Calu3 (cell line): ENCODE measurements around the gene VARS2. TPM values are rescaled to one million over a fixed set of nuclear protein-coding genes. Genes with fewer than 3 reads are reported as not detected.

Source experiments
- BruUV-seq: library from RNA; stranded (reverse); fragments of 400-500 nt; replicated peaks from 2 replicates; lab custom pipeline; 2021; lab: Mats Ljungman, UMichigan
- CTCF ChIA-PET: fragments of 300-600 bp; sonication (Branson Sonifier 250); formaldehyde crosslinking; loops from one replicate; lab custom pipeline; 2022; ENCODE audit warnings: antibody characterized with exemption; lab: Charles Lee
- DNase-seq: peaks from one replicate; pipeline ENCODE4 v3.0.0; 2022
- H3K27ac Mint-ChIP-seq: one replicate; pipeline ENCODE4 v1.8.0; 2022; ENCODE audit warnings: mixed read lengths; ENCODE audit not compliant: unreplicated experiment
- H3K27me3 Mint-ChIP-seq: one replicate; pipeline ENCODE4 v1.8.0; 2022; ENCODE audit warnings: mixed read lengths; ENCODE audit not compliant: unreplicated experiment
- H3K36me3 Mint-ChIP-seq: one replicate; pipeline ENCODE4 v1.8.0; 2022; ENCODE audit warnings: mild to moderate bottlenecking, moderate library complexity, mixed read lengths; ENCODE audit not compliant: insufficient read depth, unreplicated experiment
- H3K4me1 Mint-ChIP-seq: one replicate; pipeline ENCODE4 v1.8.0; 2022; ENCODE audit warnings: mild to moderate bottlenecking, low read depth, mixed read lengths; ENCODE audit not compliant: unreplicated experiment
- H3K4me3 Mint-ChIP-seq: one replicate; pipeline ENCODE4 v1.8.0; 2022; ENCODE audit warnings: mild to moderate bottlenecking, low read depth, moderate library complexity, mixed read lengths; ENCODE audit not compliant: unreplicated experiment
- H3K9me3 Mint-ChIP-seq: one replicate; pipeline ENCODE4 v1.8.0; 2022; ENCODE audit warnings: low read depth, mixed read lengths; ENCODE audit not compliant: unreplicated experiment
- intact Hi-C: fragments of 100-400 bp; cut with micrococcal nuclease; formaldehyde crosslinking; loops from one replicate; pipeline ENCODE4 v1.10.0; 2022; ENCODE audit not compliant: unreplicated experiment
- total RNA-seq: library from RNA; stranded (reverse); gene quantifications from 2 replicates; pipeline ENCODE4 v1.2.3, GENCODE V29; 2022
- TF ChIP-seq, protein P1 (sequence below): fragments of 200-600 bp; IDR thresholded peaks from one replicate; pipeline ENCODE4 v1.8.0; 2022; ENCODE audit warnings: antibody characterized with exemption; ENCODE audit not compliant: unreplicated experiment

VARS2 gene
- total RNA-seq, 1 experiment from 2014 or later = 33.0 TPM

DNA sequence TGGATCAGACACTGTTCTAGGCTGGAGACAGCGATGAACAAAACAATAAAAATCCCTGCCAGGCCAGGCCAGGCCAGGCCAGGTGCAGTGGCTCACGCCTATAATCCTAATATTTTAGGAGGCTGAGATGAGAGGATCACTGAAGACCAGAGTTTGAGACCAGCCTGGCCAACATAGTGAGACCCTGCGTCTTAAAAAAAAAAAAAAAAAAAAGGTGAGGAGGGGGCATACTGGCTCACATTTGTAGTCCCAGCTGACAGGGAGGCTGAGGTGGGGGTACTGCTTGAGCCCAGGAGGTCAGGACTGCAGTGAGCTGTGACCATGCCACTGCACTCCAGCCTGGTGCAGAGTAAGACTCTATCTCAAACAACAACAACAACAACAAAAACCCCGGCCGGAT lies 31.2 kb downstream of the VARS2 start:
- Mint-ChIP-seq H3K36me3 (no peaks in the 10 kb centered on the region), H3K4me1 (peaks cover 32% of the 10 kb centered on the region), H3K9me3 (peaks cover 7% of the 10 kb centered on the region), H3K27ac (no peak overlapping the region), H3K27me3 (peaks cover 38% of the 10 kb centered on the region), H3K4me3 (no peak overlapping the region)
- TF ChIP-seq, protein P1, sequence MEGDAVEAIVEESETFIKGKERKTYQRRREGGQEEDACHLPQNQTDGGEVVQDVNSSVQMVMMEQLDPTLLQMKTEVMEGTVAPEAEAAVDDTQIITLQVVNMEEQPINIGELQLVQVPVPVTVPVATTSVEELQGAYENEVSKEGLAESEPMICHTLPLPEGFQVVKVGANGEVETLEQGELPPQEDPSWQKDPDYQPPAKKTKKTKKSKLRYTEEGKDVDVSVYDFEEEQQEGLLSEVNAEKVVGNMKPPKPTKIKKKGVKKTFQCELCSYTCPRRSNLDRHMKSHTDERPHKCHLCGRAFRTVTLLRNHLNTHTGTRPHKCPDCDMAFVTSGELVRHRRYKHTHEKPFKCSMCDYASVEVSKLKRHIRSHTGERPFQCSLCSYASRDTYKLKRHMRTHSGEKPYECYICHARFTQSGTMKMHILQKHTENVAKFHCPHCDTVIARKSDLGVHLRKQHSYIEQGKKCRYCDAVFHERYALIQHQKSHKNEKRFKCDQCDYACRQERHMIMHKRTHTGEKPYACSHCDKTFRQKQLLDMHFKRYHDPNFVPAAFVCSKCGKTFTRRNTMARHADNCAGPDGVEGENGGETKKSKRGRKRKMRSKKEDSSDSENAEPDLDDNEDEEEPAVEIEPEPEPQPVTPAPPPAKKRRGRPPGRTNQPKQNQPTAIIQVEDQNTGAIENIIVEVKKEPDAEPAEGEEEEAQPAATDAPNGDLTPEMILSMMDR = no peak
- BruUV-seq = no TSS peak
- CTCF ChIA-PET = interaction anchor here (1.1 kb wide), 1 partner anchor 125 kb away, joined by 3 read pairs; no protein-coding TSS in a partner anchor
- DNase-seq = no peak
- intact Hi-C loops = no loop called here

DNA sequence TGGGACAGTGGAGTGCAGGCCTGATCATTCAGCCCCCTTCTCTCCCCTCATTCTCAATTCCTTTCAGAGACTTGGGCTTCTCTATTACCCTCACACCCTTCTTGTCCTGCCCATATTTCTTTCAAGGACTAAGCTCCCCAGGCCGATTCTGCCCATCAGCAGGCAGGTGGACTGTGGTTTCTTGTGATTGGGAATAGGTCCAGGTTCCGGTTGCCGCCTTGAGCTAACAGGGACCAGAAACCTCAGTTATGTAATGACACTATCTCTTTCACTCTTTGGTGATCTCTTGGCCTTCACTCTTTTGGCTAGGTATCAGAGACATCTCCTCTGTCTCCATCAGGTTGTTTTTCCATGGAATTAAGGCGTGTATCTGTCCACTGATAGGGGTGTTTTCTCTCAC lies 33.2 kb downstream of the VARS2 start:
- CTCF ChIA-PET = interaction anchor here (1.4 to 1.7 kb wide), 3 partner anchors 9 to 19 kb away, joined by 3 to 5 read pairs (median 4); no protein-coding TSS in a partner anchor

DNA sequence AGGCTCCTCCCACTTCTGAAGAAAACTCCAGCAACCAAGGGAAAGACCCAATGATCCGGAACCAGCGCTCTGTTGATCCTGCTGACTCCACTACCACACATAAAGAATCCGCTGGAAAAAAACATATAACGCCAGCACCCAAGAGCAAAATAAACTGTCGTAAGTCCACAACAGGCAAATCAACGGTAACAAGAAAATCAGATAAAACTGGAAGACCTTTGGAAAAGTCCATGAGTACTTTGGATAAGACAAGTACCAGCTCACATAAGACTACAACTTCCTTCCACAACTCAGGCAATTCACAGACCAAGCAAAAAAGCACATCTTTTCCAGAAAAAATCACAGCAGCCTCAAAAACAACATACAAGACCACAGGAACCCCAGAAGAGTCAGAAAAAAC lies 34.8 kb downstream of the VARS2 start:
- Mint-ChIP-seq H3K27ac (no peak overlapping the region), H3K27me3 (peaks cover 74% of the 10 kb centered on the region), H3K4me1 (no peaks in the 10 kb centered on the region), H3K4me3 (no peak overlapping the region), H3K9me3 (peaks cover 15% of the 10 kb centered on the region), H3K36me3 (no peaks in the 10 kb centered on the region)
- intact Hi-C loops = no loop called here
- no peak for DNase-seq
- BruUV-seq = no TSS peak
- TF ChIP-seq, protein P1 = no peak
- CTCF ChIA-PET = interaction anchor here (1.7 kb wide), 1 partner anchor 9 kb away, joined by 5 read pairs; no protein-coding TSS in a partner anchor

More for the DNA sequence above, 33.2 kb downstream of the VARS2 start:
- BruUV-seq = no TSS peak
- Mint-ChIP-seq H3K4me3 (no peak overlapping the region), H3K27me3 (peaks cover 58% of the 10 kb centered on the region), H3K9me3 (peaks cover 15% of the 10 kb centered on the region), H3K36me3 (no peaks in the 10 kb centered on the region), H3K27ac (no peak overlapping the region), H3K4me1 (peaks cover 13% of the 10 kb centered on the region)
- DNase-seq = no peak
- intact Hi-C loops = no loop called here
- TF ChIP-seq, protein P1 = no peak

DNA sequence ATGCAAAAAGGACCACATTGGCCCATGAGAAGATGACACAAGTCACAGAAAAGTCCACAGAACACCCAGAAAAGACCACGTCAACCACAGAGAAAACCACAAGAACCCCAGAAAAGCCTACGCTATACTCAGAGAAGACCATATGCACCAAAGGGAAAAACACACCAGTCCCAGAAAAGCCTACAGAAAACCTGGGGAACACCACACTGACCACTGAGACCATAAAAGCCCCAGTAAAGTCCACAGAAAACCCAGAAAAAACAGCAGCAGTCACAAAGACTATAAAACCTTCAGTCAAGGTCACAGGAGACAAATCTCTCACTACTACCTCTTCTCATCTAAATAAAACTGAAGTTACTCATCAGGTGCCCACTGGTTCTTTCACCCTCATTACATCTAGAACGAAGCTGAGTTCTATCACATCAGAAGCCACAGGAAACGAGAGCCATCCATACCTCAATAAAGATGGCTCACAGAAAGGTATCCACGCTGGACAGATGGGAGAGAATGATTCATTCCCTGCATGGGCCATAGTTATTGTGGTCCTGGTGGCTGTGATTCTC lies 38.0 kb downstream of the VARS2 start:
- H3K4me1 Mint-ChIP-seq = no peaks in the 10 kb centered on the region
- no peak overlapping the region for H3K4me3 Mint-ChIP-seq
- no TSS peak for BruUV-seq
- H3K36me3 Mint-ChIP-seq = no peaks in the 10 kb centered on the region
- H3K27me3 Mint-ChIP-seq = peaks cover 90% of the 10 kb centered on the region
- CTCF ChIA-PET = no interaction called here
- DNase-seq = no peak
- TF ChIP-seq, protein P1 = no peak
- H3K9me3 Mint-ChIP-seq = peaks cover 15% of the 10 kb centered on the region
- H3K27ac Mint-ChIP-seq = no peak overlapping the region
- intact Hi-C loops = no loop called here
